Measurements from ENCODE around the gene NFATC3.

NFATC3 gene

DNA sequence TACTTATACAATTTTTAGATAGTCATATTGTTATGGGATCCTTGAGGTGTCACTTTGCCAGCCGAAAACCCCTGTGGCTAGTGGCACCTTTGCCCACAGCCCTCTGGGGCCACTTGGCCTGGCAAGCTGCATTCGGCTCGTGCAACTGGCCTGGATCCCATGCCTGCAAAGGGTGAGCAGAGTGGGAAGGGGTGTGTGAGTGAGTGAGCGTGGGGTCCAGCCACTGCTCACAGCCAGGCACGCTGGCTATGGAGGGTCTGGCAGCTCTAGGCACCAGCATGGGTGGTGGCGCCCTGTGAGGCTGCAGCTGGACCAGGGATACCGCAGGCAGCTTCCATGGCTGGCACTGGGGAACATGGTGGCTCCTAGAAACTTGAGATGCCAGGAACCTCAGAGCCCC is 101.7 kb downstream of the NFATC3 start:
- DNase-seq (ENCODE audit: insufficient read length) (no peak), FAIRE-seq (no peak)
- TF ChIP-seq POLR2A (IDR thresholded peaks at IDR 0.05; ENCODE audit: low read depth, low read length) (no peak), TAF1 (IDR thresholded peaks at IDR 0.05; ENCODE audit: borderline replicate concordance, low read depth, low read length) (no peak), POLR2AphosphoS5 (IDR thresholded peaks at IDR 0.05; ENCODE audit: low read depth, low read length) (no peak)

DNA sequence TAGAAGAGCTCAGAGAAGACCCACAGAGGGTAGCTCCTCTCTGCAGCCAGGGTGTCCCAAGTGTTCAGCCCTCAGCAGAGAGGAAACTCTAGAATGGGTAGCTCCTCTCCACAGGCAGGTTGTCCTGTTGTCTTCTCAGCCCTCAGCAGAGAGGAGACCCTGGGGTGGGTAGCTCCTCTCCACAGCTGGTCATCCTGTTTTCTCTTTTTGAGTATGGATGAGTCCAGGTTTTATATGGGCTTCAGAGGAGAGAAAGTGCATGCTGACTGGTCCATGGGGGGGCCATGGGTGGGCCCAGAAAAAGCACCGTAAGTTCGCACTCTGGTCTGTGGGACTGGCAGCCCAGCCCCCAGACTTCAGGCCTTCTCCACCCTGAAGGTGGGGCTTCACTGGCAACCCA is 102.3 kb downstream of the NFATC3 start:
- no peak for FAIRE-seq
- DNase-seq (ENCODE audit: insufficient read length) = no peak
- TF ChIP-seq TAF1 (IDR thresholded peaks at IDR 0.05; ENCODE audit: borderline replicate concordance, low read depth, low read length) (no peak), POLR2AphosphoS5 (IDR thresholded peaks at IDR 0.05; ENCODE audit: low read depth, low read length) (no peak), POLR2A (IDR thresholded peaks at IDR 0.05; ENCODE audit: low read depth, low read length) (no peak)

DNA sequence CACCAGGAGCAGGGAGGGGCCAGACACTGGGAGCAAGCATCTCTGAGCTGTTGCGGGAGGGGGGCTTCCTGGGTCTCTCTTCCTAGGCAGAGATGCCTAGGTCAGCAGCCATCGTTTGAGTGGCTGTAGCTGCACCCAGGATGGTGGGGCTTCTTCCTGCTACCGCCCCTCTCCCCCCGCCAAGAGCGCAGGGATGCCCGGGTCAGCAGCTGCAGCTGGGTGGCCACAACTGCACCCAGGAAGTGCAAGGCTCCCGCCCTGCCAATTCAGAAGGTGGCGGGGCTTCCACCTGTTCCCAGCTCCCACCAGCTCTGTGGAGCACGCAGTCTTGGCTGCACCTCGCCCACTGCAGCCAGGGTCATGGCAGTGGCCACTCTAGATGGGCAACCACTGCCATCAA is 103.0 kb downstream of the NFATC3 start:
- TF ChIP-seq TAF1 (IDR thresholded peaks at IDR 0.05; ENCODE audit: borderline replicate concordance, low read depth, low read length) (no peak), POLR2AphosphoS5 (IDR thresholded peaks at IDR 0.05; ENCODE audit: low read depth, low read length) (no peak), POLR2A (IDR thresholded peaks at IDR 0.05; ENCODE audit: low read depth, low read length) (no peak)
- no peak for DNase-seq (ENCODE audit: insufficient read length)
- FAIRE-seq = no peak

DNA sequence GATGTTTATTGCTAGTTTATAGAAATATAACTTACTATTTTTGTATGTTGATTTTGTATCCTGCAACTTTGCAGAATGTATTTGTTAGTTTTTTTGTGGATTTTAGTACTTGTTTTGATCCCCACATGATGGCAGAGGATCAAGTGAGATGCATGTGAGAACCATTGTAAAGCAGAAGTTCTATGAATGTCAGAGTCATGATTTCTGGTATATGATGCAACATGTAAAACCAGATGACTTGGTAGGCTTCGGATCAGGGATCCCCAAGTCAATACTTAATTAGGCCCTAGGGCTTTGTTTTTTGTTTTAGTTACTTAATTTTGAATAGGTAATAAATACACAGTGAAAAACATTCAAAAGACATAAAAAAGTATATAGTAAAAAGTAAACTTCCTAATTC is 104.9 kb downstream of the NFATC3 start:
- DNase-seq (ENCODE audit: insufficient read length) = no peak
- TF ChIP-seq POLR2A (IDR thresholded peaks at IDR 0.05; ENCODE audit: low read depth, low read length) = no peak
- no peak for FAIRE-seq

DNA sequence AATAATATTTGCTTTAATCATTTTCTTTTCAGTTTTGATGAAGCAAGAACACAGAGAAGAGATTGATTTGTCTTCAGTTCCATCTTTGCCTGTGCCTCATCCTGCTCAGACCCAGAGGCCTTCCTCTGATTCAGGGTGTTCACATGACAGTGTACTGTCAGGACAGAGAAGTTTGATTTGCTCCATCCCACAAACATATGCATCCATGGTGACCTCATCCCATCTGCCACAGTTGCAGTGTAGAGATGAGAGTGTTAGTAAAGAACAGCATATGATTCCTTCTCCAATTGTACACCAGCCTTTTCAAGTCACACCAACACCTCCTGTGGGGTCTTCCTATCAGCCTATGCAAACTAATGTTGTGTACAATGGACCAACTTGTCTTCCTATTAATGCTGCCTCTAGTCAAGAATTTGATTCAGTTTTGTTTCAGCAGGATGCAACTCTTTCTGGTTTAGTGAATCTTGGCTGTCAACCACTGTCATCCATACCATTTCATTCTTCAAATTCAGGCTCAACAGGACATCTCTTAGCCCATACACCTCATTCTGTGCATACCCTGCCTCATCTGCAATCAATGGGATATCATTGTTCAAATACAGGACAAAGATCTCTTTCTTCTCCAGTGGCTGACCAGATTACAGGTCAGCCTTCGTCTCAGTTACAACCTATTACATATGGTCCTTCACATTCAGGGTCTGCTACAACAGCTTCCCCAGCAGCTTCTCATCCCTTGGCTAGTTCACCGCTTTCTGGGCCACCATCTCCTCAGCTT is 105.8 kb downstream of the NFATC3 start:
- FAIRE-seq (no peak), DNase-seq (ENCODE audit: insufficient read length) (no peak)
- no peak for TF ChIP-seq TAF1 (IDR thresholded peaks at IDR 0.05; ENCODE audit: borderline replicate concordance, low read depth, low read length)
- no peak for TF ChIP-seq POLR2A (IDR thresholded peaks at IDR 0.05; ENCODE audit: low read depth, low read length)
- TF ChIP-seq POLR2AphosphoS5 (IDR thresholded peaks at IDR 0.05; ENCODE audit: low read depth, low read length) = no peak

DNA sequence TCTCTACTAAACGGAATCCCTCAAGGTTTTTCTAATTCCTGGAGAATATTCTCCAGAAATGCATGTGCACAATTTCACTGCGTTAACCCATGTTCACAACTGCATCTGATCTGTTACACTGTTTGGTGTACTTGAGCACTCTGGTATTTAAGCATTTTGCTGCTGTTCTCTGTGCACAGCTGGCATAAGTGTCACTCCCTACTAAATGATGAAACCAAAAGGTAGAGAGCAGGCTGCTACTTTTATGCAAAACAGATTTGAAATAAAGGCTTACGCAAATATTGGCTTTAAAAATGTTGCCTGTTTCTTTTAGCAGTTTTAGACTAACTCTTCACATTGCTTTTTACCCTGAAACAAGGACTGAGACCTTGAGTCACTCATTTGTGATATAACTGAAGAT is 109.1 kb downstream of the NFATC3 start:
- DNase-seq (ENCODE audit: insufficient read length) = no peak
- TF ChIP-seq POLR2A (IDR thresholded peaks at IDR 0.05; ENCODE audit: low read depth, low read length) (no peak), POLR2AphosphoS5 (IDR thresholded peaks at IDR 0.05; ENCODE audit: low read depth, low read length) (no peak), TAF1 (IDR thresholded peaks at IDR 0.05; ENCODE audit: borderline replicate concordance, low read depth, low read length) (no peak)

DNA sequence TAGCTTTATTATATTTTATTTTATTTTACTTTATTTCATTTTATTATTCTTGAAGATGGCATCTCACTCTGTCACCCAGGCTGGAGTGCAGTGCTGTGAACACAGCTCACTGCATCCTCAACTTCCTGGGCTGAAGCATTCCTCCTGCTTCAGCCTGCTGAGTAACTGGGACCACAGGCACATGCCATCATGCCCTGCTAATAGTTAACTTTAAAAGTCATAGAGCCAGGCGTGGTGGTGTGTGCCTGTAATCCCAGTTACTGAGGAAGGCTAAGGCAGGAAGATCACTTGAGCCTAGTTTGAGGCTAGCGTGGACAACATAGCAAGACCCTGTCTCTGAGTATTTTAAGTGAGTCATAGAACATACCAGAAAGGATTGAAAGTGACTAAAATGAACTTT is 112.1 kb downstream of the NFATC3 start:
- FAIRE-seq (no peak), DNase-seq (ENCODE audit: insufficient read length) (no peak)
- TF ChIP-seq TAF1 (IDR thresholded peaks at IDR 0.05; ENCODE audit: borderline replicate concordance, low read depth, low read length) = no peak
- no peak for TF ChIP-seq POLR2AphosphoS5 (IDR thresholded peaks at IDR 0.05; ENCODE audit: low read depth, low read length)
- TF ChIP-seq POLR2A (IDR thresholded peaks at IDR 0.05; ENCODE audit: low read depth, low read length) = no peak

More for the DNA sequence above, 109.1 kb downstream of the NFATC3 start:
- FAIRE-seq = no peak

DNA sequence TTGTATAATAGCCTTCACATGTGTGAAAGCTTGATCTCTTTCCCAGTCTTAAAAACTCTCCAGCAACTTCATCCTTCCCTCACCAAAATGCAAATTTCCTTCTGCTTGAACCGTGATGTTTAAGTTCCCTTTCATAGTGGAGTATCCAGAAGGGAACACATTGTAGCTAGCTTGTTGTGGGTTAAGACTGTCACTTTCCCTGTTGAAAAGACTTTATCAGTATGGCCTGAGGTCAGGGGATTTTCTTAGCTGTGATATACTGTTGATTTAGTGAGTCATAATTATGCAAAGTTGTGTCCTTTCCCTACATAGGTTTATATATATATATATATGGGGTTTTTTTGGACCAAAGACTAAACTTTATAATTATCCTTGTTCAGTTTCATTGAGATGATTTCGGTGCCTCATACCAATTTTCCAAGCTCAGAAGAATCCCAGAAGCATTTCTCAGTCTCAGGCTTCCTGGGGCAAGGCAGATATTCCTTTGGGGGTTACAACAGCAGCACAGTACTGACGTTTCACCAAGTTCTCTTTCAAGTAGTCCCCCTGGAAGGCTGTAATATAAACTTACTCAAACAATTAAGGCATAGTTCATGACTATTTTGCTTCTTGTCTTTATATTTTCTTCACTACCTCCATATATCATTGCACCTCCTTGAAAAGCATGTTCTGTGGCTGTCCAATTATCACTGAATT is 115.1 kb downstream of the NFATC3 start:
- TF ChIP-seq TAF1 (IDR thresholded peaks at IDR 0.05; ENCODE audit: borderline replicate concordance, low read depth, low read length) = no peak
- FAIRE-seq = no peak
- DNase-seq (ENCODE audit: insufficient read length) = no peak

DNA sequence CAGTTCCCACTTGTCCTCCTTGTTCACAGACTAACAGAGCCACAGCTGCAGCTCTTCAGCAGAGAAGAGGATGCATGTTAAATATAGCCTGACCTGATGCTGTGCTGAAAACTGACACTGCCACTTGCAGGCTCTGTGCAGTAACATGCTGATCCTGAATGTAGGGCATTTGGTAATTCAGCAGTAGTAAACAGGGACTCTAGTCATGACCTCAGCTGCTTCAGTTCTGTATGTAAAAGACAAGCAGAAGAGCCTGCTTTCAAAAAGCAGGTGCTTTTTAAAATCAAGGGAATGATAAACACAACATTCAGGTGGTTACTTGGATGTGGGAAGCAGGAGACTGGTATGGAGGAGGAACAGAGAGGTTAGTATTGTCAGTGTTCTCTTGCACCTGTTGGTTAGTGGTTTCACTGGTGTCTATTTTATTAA is 116.9 kb downstream of the NFATC3 start:
- DNase-seq (ENCODE audit: insufficient read length) (no peak), FAIRE-seq (no peak)
- TF ChIP-seq POLR2A (IDR thresholded peaks at IDR 0.05; ENCODE audit: low read depth, low read length) = no peak
- no peak for TF ChIP-seq TAF1 (IDR thresholded peaks at IDR 0.05; ENCODE audit: borderline replicate concordance, low read depth, low read length)
- no peak for TF ChIP-seq POLR2AphosphoS5 (IDR thresholded peaks at IDR 0.05; ENCODE audit: low read depth, low read length)

DNA sequence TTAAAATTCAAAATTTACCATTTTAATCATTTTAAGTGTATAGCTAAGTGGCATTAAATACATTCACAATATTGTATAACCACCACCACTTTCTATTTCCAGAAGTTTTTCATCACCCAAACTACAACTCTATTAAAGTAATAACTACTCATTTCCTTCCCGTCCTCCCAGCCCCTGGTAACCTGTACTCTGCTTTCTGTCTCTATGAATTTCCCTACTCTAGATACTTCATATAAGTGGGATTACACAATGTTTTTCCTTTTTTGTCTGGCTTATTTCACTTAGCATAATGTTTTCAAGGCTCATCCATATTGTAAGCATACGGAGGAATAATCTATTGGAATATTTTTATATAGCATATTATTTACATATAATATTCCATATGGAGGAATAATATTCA is 121.1 kb downstream of the NFATC3 start:
- TF ChIP-seq POLR2AphosphoS5 (IDR thresholded peaks at IDR 0.05; ENCODE audit: low read depth, low read length) (no peak), POLR2A (IDR thresholded peaks at IDR 0.05; ENCODE audit: low read depth, low read length) (no peak), TAF1 (IDR thresholded peaks at IDR 0.05; ENCODE audit: borderline replicate concordance, low read depth, low read length) (no peak)
- DNase-seq (ENCODE audit: insufficient read length) (no peak), FAIRE-seq (no peak)

DNA sequence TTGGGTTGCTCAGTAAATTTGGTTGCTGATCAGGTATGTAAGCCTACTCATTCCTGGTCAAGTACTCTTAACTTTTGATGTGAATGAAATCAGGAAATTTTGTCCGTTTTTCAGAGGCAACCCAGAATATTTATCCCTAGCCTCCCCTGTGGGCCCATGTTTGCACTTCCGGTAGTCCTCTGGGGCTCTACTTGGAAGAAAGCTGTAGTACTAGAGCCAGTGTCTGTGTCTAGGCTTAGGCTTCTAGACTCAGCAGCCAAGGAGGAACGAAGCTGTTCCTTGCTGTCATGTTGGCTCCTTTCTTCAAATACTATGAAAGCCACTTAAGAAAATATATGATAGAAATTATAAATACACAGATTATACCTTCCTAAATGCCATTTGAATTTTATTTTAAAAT is 129.6 kb downstream of the NFATC3 start:
- no peak for FAIRE-seq
- TF ChIP-seq TAF1 (IDR thresholded peaks at IDR 0.05; ENCODE audit: borderline replicate concordance, low read depth, low read length) (no peak), POLR2AphosphoS5 (IDR thresholded peaks at IDR 0.05; ENCODE audit: low read depth, low read length) (no peak), POLR2A (IDR thresholded peaks at IDR 0.05; ENCODE audit: low read depth, low read length) (no peak)
- DNase-seq (ENCODE audit: insufficient read length) = no peak

DNA sequence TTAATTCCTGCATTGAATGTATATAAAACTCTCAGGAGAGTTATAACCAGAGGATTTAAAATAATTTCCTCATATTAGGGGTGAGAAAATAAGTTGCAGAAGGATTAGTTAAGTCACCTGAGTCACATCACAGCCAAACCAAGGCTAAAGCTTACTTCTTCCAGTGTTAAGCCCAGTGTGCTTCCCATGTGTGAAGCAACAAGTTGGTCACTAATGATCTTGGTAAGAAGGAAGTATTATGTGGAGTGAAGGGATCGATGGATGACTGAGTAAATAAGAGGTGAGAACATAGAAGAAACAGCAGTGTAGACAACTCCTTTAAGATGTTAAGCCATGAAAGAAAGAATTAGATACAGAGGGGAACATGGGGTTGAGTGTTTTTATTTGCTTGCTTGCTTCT is 130.1 kb downstream of the NFATC3 start:
- DNase-seq (ENCODE audit: insufficient read length) (no peak), FAIRE-seq (no peak)
- TF ChIP-seq TAF1 (IDR thresholded peaks at IDR 0.05; ENCODE audit: borderline replicate concordance, low read depth, low read length) (no peak), POLR2A (IDR thresholded peaks at IDR 0.05; ENCODE audit: low read depth, low read length) (no peak), POLR2AphosphoS5 (IDR thresholded peaks at IDR 0.05; ENCODE audit: low read depth, low read length) (no peak)
